Calu3 (cell line): ENCODE measurements around the gene UBR7. TPM values are rescaled to one million over a fixed set of nuclear protein-coding genes. Genes with fewer than 3 reads are reported as not detected.
"Not testable (repeated sequence)": the region's sequence is repeated elsewhere in the genome, so short reads cannot be mapped to it uniquely, and the experiment has no call there.

ENCODE experiments used
- BruUV-seq: library from RNA; stranded (reverse); fragments of 400-500 nt; replicated peaks from 2 replicates; lab custom pipeline; 2021; lab: Mats Ljungman, UMichigan
- CTCF ChIA-PET: fragments of 300-600 bp; sonication (Branson Sonifier 250); formaldehyde crosslinking; loops from one replicate; lab custom pipeline; 2022; ENCODE audit warnings: antibody characterized with exemption; lab: Charles Lee
- DNase-seq: peaks from one replicate; pipeline ENCODE4 v3.0.0; 2022
- H3K27ac Mint-ChIP-seq: one replicate; pipeline ENCODE4 v1.8.0; 2022; ENCODE audit warnings: mixed read lengths; ENCODE audit not compliant: unreplicated experiment
- H3K27me3 Mint-ChIP-seq: one replicate; pipeline ENCODE4 v1.8.0; 2022; ENCODE audit warnings: mixed read lengths; ENCODE audit not compliant: unreplicated experiment
- H3K36me3 Mint-ChIP-seq: one replicate; pipeline ENCODE4 v1.8.0; 2022; ENCODE audit warnings: mild to moderate bottlenecking, moderate library complexity, mixed read lengths; ENCODE audit not compliant: insufficient read depth, unreplicated experiment
- H3K4me1 Mint-ChIP-seq: one replicate; pipeline ENCODE4 v1.8.0; 2022; ENCODE audit warnings: mild to moderate bottlenecking, low read depth, mixed read lengths; ENCODE audit not compliant: unreplicated experiment
- H3K4me3 Mint-ChIP-seq: one replicate; pipeline ENCODE4 v1.8.0; 2022; ENCODE audit warnings: mild to moderate bottlenecking, low read depth, moderate library complexity, mixed read lengths; ENCODE audit not compliant: unreplicated experiment
- H3K9me3 Mint-ChIP-seq: one replicate; pipeline ENCODE4 v1.8.0; 2022; ENCODE audit warnings: low read depth, mixed read lengths; ENCODE audit not compliant: unreplicated experiment
- CTCF ChIP-seq: fragments of 200-600 bp; IDR thresholded peaks from one replicate; pipeline ENCODE4 v1.8.0; 2022; ENCODE audit warnings: antibody characterized with exemption; ENCODE audit not compliant: unreplicated experiment
- intact Hi-C: fragments of 100-400 bp; cut with micrococcal nuclease; formaldehyde crosslinking; loops from one replicate; pipeline ENCODE4 v1.10.0; 2022; ENCODE audit not compliant: unreplicated experiment
- total RNA-seq: library from RNA; stranded (reverse); gene quantifications from 2 replicates; pipeline ENCODE4 v1.2.3, GENCODE V29; 2022

UBR7 gene
- total RNA-seq, 1 experiment from 2014 or later, result 20.3 TPM

- Mint-ChIP-seq H3K36me3 (no peaks in the 10 kb centered on the region), H3K27ac (no peak overlapping the region)
Observed at GRCh38 chr14:93161411-93161940, 45.6 kb upstream of the UBR7 start.

DNA sequence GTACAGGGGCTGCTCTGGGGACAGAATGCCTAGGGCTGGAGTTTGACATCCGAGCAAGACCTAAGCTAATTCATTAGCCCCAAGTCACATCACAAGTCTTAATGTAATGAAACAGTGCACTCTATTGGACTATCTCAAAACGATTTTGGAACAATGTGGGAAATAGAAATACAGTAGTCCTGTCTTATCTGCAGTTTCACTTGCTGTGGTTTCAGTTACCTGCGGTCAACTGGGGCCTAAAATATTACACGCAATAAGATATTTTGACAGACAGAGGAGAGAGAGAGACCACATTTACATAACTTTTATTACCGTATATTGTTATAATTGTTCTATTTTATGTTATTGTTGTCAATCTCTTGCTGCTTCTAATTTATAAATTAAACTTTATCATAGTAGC is 43.5 kb upstream of the UBR7 start:
- Mint-ChIP-seq H3K9me3 (no peaks in the 10 kb centered on the region), H3K36me3 (no peaks in the 10 kb centered on the region), H3K27me3 (no peaks in the 10 kb centered on the region), H3K4me3 (no peak overlapping the region), H3K4me1 (no peaks in the 10 kb centered on the region), H3K27ac (no peak overlapping the region)
- CTCF ChIA-PET, result interaction anchor here (0.6 to 1.0 kb wide), 2 partner anchors 26 to 1968 kb away, joined by 3 to 7 read pairs; no protein-coding TSS in a partner anchor
- BruUV-seq, result no TSS peak
- DNase-seq, result no peak
- no peak for TF ChIP-seq CTCF
- intact Hi-C loops, result loop anchor here (5.0 kb wide), 1 partner anchor 51 kb away; no protein-coding TSS in a partner anchor

More at GRCh38 chr14:93161411-93161940, 45.6 kb upstream of the UBR7 start:
- BruUV-seq, result no TSS peak
- H3K4me3 Mint-ChIP-seq, result no peak overlapping the region
- intact Hi-C loops, result loop anchor here (5.0 kb wide), 1 partner anchor 49 kb away; no protein-coding TSS in a partner anchor
- no peak for DNase-seq
- no peaks in the 10 kb centered on the region for H3K27me3 Mint-ChIP-seq
- CTCF ChIA-PET, result no interaction called here
- H3K9me3 Mint-ChIP-seq, result no peaks in the 10 kb centered on the region
- H3K4me1 Mint-ChIP-seq, result no peaks in the 10 kb centered on the region
- TF ChIP-seq CTCF, result no peak

DNA sequence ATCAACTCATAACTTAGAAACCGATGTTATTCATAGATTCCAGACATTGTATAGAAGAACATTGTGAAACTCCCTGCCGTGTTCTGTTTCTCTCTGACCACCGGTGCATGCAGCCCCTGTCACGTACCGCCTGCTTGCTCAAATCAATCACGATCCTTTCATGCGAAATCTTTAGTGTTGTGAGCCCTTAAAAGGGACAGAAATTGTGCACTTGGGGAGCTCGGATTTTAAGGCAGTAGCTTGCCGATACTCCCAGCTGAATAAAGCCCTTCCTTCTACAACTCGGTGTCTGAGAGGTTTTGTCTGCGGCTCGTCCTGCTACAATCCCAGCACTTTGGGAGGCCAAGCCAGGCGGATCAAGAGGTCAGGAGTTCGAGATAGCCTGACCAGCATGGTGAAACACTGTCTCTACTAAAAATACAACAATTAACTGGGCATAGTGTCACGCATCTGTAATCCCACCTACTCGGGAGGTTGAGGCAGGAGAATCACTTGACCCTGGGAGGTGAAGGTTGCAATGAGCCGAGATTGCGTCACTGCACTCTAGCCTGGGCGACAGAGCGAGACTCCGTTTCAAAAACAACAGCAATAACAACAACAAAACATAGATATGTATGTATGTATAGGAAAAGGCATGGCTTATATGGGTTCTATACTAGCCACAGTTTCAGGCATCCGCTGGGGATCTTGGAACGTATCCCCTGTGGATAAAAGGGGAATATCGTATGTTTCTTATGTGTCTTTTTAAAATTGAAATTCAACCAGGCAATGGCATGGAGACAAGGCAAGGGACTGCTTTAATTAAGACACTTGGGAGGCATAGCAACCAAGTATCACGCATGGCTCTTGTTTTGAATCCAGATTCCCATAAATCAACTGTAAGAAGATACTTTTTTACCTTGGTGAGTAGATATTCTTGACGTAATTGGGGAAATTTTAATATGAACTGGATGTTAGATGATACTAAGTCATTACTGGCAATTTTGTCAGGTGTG is 41.5 kb upstream of the UBR7 start:
- DNase-seq, BruUV-seq, H3K27me3 Mint-ChIP-seq, H3K36me3 Mint-ChIP-seq, intact Hi-C loops, H3K9me3 Mint-ChIP-seq, H3K4me1 Mint-ChIP-seq, H3K27ac Mint-ChIP-seq: not testable (repeated sequence)
- CTCF ChIA-PET, result interaction anchor here (0.6 kb wide), 1 partner anchor 34 kb away, joined by 3 read pairs; no protein-coding TSS in a partner anchor
- H3K4me3 Mint-ChIP-seq, result peak overlapping the region; percentile 26

GRCh38 chr14:93168610-93169009 is 38.4 kb upstream of the UBR7 start:
- H3K36me3 Mint-ChIP-seq, H3K27me3 Mint-ChIP-seq, DNase-seq, H3K4me1 Mint-ChIP-seq, H3K27ac Mint-ChIP-seq, H3K9me3 Mint-ChIP-seq, H3K4me3 Mint-ChIP-seq, BruUV-seq, intact Hi-C loops: not testable (repeated sequence)
- CTCF ChIA-PET, result interaction anchor here (0.6 to 1.1 kb wide), 2 partner anchors 11 to 19 kb away, joined by 3 read pairs; no protein-coding TSS in a partner anchor

GRCh38 chr14:93169619-93170018 is 37.4 kb upstream of the UBR7 start:
- H3K4me3 Mint-ChIP-seq, H3K36me3 Mint-ChIP-seq, H3K4me1 Mint-ChIP-seq, H3K27me3 Mint-ChIP-seq, H3K9me3 Mint-ChIP-seq, DNase-seq, intact Hi-C loops, BruUV-seq, H3K27ac Mint-ChIP-seq: not testable (repeated sequence)
- CTCF ChIA-PET, result interaction anchor here (1.1 kb wide), 1 partner anchor 10 kb away, joined by 3 read pairs; no protein-coding TSS in a partner anchor

DNA sequence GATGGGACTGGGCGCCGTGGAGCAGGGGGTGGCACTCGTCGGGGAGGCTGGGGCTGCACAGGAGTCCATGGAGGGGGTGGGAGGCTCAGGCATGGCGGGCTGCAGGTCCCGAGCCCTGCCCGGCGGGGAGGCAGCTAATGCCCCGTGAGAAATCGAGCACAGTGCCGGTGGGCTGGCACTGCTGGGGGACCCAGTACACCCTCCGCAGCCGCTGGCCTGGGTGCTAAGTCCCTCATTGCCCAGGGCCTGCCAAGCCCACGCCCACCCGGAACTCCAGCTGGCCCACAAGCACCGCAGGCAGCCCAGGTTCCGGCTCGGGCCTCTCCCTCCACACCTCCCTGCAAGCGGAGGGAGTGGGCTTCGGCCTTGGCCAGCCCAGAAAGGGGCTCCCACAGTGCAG is 36.9 kb upstream of the UBR7 start:
- H3K9me3 Mint-ChIP-seq, CTCF ChIA-PET, H3K4me1 Mint-ChIP-seq, BruUV-seq, DNase-seq, intact Hi-C loops, H3K36me3 Mint-ChIP-seq, H3K27me3 Mint-ChIP-seq, H3K4me3 Mint-ChIP-seq, H3K27ac Mint-ChIP-seq: not testable (repeated sequence)
